ENCODE measurements around the gene NCKAP1. TPM values are rescaled to one million over a fixed set of nuclear protein-coding genes. Genes with fewer than 3 reads are reported as not detected.

The NCKAP1 gene
- total RNA-seq, 2 donors from 2014 or later = 104 to 132 TPM

DNA sequence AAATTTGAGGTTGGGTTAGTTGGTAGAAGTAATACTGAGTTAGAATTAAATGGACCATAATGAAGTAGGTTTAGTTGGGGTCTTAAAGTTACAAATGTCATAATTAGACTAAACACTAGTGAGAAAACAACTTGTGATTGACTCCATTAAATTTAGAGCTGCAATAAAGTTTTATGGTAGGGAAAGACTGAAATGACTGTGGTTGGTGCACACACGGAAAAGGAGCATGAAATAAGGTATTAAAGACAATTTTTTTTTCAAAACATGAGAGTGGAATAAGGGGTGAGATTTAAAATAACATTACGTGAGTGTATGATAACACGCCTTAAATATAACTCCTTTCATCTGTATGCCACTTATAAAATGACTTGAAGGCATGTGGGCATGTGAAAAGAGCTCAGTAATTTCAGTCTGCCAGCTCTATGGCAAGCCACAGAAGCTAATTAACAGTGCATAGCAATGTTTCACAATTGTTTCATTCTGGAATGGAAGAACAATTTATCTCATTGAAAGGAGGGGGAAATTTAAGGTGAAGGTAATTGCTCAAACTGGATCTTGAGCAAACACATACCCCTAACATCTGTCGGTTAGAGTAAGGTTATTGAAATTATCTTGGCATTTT, 173.2 kb downstream of the NCKAP1 start:
- ATAC-seq (no peak), DNase-seq (no peak)
- intact Hi-C loops (cut with DNase I) = no loop called here

DNA sequence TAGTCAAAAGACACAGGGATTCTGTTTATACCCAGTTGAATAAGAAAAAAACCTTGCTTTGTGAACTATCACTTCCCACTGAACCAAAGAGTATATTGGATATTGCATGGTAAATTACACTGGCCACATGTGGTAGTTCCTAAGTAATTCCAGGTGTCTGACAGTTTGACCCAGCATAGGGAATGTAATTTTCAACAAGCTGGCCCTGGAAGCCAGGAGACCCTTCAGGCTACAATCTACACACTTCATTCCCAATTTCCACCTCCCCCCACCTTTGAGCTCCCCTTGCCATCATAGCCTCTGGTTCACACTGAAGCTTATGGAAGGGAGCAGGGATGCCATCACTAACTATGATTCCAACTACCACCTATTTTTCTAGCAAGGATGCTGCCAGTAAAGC, 174.6 kb downstream of the NCKAP1 start:
- intact Hi-C loops (cut with DNase I) = no loop called here
- ATAC-seq (no peak), DNase-seq (no peak)

DNA sequence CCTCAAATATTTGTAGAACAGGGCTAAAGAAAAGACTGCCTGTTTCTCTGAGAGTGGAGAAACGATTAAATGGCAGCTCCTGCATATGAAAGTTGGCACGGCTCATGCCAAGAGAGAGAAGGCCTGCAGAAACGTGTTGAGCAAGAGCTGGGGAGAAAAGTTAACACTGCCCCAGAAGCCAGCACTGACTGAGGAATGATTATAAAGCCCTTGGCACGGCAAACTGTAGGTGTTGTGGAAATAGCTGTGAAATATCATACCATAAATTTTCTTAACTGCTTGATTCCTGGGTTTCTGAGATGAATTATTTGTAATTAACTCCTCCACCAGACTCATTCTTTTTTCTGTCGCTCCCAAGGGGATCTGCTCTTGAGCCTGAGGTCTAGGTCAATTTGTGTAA, 176.2 kb downstream of the NCKAP1 start:
- ATAC-seq = peak; percentile 53 to 63
- intact Hi-C loops (cut with DNase I) = no loop called here
- peak; percentile 32 for DNase-seq

DNA sequence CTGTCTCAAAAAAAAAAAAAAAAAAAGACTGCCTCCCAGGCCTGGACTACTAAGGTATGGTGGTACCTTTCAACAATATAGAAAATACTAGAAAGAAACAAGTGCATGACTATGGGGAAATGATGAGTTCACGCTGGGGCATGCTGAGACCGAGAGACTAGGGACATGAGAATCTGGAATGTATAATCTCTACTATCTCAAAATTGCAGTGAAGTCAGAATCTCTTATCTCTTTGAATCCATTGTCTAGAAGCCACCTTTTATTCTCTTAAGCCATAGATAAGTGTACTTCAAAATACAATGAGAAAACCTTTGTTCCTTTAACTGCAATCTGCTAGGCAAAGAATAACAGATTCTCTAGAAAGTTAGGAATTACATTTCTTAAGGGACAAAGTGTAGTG, 177.4 kb downstream of the NCKAP1 start:
- DNase-seq (no peak), ATAC-seq (no peak)
- intact Hi-C loops (cut with DNase I) = no loop called here

Other genes starting within 250 kb of the NCKAP1 start
- 1 to 10 TPM; 2.4 to 5.3 TPM for gene FRZB, start 171.8 kb downstream of the NCKAP1 start, total RNA-seq
- 10 to 100 TPM in 1 of 2 donors, 1 to 10 TPM in 1; 5.9 to 10.5 TPM for gene DUSP19, start 40.3 kb upstream of the NCKAP1 start, total RNA-seq
- 1 to 10 TPM; 8.5 to 9.7 TPM for gene NUP35, start 86.0 kb upstream of the NCKAP1 start, total RNA-seq